Nephron progenitor cell (in vitro differentiated cells): ENCODE measurements around the gene LRRC10B.

Experiments
- DNase-seq: peaks from one replicate; pipeline ENCODE4 v3.0.0; 2021
- H3K27ac Mint-ChIP-seq: 2 replicates; pipeline ENCODE4 v1.8.0; 2021; ENCODE audit warnings: mild to moderate bottlenecking, moderate library complexity, mixed read lengths
- H3K27me3 Mint-ChIP-seq: 2 replicates; pipeline ENCODE4 v1.8.0; 2021; ENCODE audit warnings: mild to moderate bottlenecking, low read depth, mixed read lengths; ENCODE audit not compliant: poor library complexity
- H3K36me3 Mint-ChIP-seq: 2 replicates; pipeline ENCODE4 v1.8.0; 2021; ENCODE audit warnings: low read depth, mixed read lengths
- H3K4me1 Mint-ChIP-seq: 2 replicates; pipeline ENCODE4 v1.8.0; 2021; ENCODE audit warnings: mixed read lengths
- H3K4me3 Mint-ChIP-seq: 2 replicates; pipeline ENCODE4 v1.8.0; 2021; ENCODE audit warnings: mild to moderate bottlenecking, moderate library complexity, mixed read lengths
- H3K9me3 Mint-ChIP-seq: 2 replicates; pipeline ENCODE4 v1.8.0; 2021; ENCODE audit warnings: mild to moderate bottlenecking, moderate library complexity, mixed read lengths
- CTCF ChIP-seq: fragments of 200-600 bp; sonication (generic); IDR thresholded peaks from 2 replicates; pipeline ENCODE4 v1.5.0; 2021; ENCODE audit warnings: antibody characterized with exemption

The LRRC10B gene

GRCh38 chr11:61550665-61551227, 42.2 kb downstream of the LRRC10B start:
- H3K36me3 Mint-ChIP-seq = no peaks in the 10 kb centered on the region
- no peak overlapping the region for H3K27ac Mint-ChIP-seq
- TF ChIP-seq CTCF = no peak
- peaks cover 75% of the 10 kb centered on the region for H3K4me1 Mint-ChIP-seq
- no peaks in the 10 kb centered on the region for H3K9me3 Mint-ChIP-seq
- peaks cover 31% of the 10 kb centered on the region for H3K27me3 Mint-ChIP-seq
- no peak overlapping the region for H3K4me3 Mint-ChIP-seq
- no peak for DNase-seq

GRCh38 chr11:61551634-61552033, 43.1 kb downstream of the LRRC10B start:
- Mint-ChIP-seq H3K27ac (no peak overlapping the region), H3K9me3 (no peaks in the 10 kb centered on the region)

GRCh38 chr11:61552108-61552635, 43.6 kb downstream of the LRRC10B start:
- no peaks in the 10 kb centered on the region for H3K36me3 Mint-ChIP-seq
- no peak for DNase-seq
- peaks cover 45% of the 10 kb centered on the region for H3K27me3 Mint-ChIP-seq
- TF ChIP-seq CTCF = no peak
- no peak overlapping the region for H3K27ac Mint-ChIP-seq
- no peak overlapping the region for H3K4me3 Mint-ChIP-seq
- peaks cover 72% of the 10 kb centered on the region for H3K4me1 Mint-ChIP-seq
- no peaks in the 10 kb centered on the region for H3K9me3 Mint-ChIP-seq

More at GRCh38 chr11:61551634-61552033, 43.1 kb downstream of the LRRC10B start:
- no peak for TF ChIP-seq CTCF
- no peaks in the 10 kb centered on the region for H3K36me3 Mint-ChIP-seq
- peaks cover 40% of the 10 kb centered on the region for H3K27me3 Mint-ChIP-seq
- DNase-seq = no peak
- peaks cover 72% of the 10 kb centered on the region for H3K4me1 Mint-ChIP-seq
- H3K4me3 Mint-ChIP-seq = no peak overlapping the region

GRCh38 chr11:61553373-61554171, 45.0 kb downstream of the LRRC10B start:
- H3K4me3 Mint-ChIP-seq = no peak overlapping the region
- H3K27me3 Mint-ChIP-seq = peaks cover 51% of the 10 kb centered on the region
- no peak for DNase-seq

GRCh38 chr11:61554172-61554988, 45.8 kb downstream of the LRRC10B start:
- H3K27ac Mint-ChIP-seq = no peak overlapping the region

More at GRCh38 chr11:61553373-61554171, 45.0 kb downstream of the LRRC10B start:
- no peak for TF ChIP-seq CTCF
- H3K36me3 Mint-ChIP-seq = no peaks in the 10 kb centered on the region
- H3K4me1 Mint-ChIP-seq = peaks cover 65% of the 10 kb centered on the region
- no peaks in the 10 kb centered on the region for H3K9me3 Mint-ChIP-seq
- H3K27ac Mint-ChIP-seq = peak overlapping the region; percentile 7

More at GRCh38 chr11:61554172-61554988, 45.8 kb downstream of the LRRC10B start:
- TF ChIP-seq CTCF = no peak
- peak overlapping the region; percentile 56 for H3K4me3 Mint-ChIP-seq
- H3K36me3 Mint-ChIP-seq = no peaks in the 10 kb centered on the region
- H3K9me3 Mint-ChIP-seq = no peaks in the 10 kb centered on the region
- no peak for DNase-seq
- peaks cover 51% of the 10 kb centered on the region for H3K27me3 Mint-ChIP-seq
- H3K4me1 Mint-ChIP-seq = peaks cover 58% of the 10 kb centered on the region
